Activated naive CD4-positive, alpha-beta T cell treated with anti-CD3 and anti-CD28 coated beads, Interleukin-2, amount 10 ng/mL, durations not matched to agents 7 days and 5 days (primary cell): ENCODE data around the gene CTIF.

Source experiments
- CTCF ChIA-PET: fragments of 350-600 bp; sonication (Branson Sonifier 250); formaldehyde crosslinking; loops from one replicate; lab custom pipeline; 2021; ENCODE audit warnings: antibody characterized with exemption; lab: Charles Lee
- DNase-seq: peaks from one replicate; pipeline ENCODE4 v3.0.0-alpha.2; 2020
- H3K27ac Mint-ChIP-seq: one replicate; pipeline ENCODE4 v1.8.0; 2021; ENCODE audit warnings: mild to moderate bottlenecking, moderate library complexity, mixed read lengths
- H3K27me3 Mint-ChIP-seq: one replicate; pipeline ENCODE4 v1.8.0; 2021; ENCODE audit warnings: mild to moderate bottlenecking, mixed read lengths
- H3K36me3 Mint-ChIP-seq: one replicate; pipeline ENCODE4 v1.8.0; 2021; ENCODE audit warnings: mixed read lengths
- H3K4me1 Mint-ChIP-seq: one replicate; pipeline ENCODE4 v1.8.0; 2021; ENCODE audit warnings: mixed read lengths
- H3K4me3 Mint-ChIP-seq: one replicate; pipeline ENCODE4 v1.8.0; 2021; ENCODE audit warnings: mild to moderate bottlenecking, moderate library complexity, mixed read lengths
- H3K9me3 Mint-ChIP-seq: one replicate; pipeline ENCODE4 v1.8.0; 2021; ENCODE audit warnings: mixed read lengths

The CTIF gene

DNA sequence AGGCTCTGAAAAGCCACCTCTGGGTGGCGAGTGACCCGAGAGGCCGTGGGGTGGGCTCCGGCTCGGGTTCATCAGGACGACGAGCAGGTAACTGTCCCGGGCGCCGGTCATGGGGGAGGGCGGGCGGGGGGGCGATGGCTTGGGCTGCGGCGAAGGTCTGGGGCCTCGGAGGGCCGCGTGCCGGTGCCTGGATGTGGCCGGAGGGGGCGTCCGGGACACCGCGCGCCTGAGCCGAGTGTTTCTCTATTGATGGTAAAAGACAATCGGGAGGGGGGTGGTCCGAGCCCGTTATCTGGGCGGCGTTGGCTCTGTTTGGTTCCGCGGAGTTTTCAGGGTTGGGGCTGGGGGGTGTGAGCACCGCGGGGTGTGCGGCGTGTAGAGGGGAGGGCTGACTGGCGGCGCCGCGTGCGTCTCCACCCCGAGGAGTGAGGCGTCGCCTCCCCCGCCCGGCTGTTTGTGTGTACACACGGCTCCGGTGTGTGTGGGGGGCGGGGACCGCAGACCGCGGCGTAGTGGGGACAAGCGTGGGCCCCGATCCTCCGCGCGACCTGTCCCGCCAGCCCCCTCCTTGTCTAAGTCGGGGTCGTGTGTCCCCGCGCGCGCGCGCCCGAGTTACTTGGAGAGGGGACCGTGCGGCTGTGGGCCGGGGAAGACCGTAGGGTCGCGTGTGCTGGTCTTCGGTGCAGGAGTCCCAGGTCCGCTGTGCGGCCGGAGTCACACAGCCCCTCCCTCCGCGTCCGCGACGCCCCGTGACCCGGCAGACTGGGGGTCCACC, 1.6 kb downstream of the CTIF start:
- Mint-ChIP-seq H3K27me3 (peaks cover 71% of the 10 kb centered on the region), H3K4me1 (peaks cover 28% of the 10 kb centered on the region), H3K27ac (no peak overlapping the region), H3K4me3 (peak overlapping the region; percentile 90), H3K36me3 (no peaks in the 10 kb centered on the region), H3K9me3 (no peaks in the 10 kb centered on the region)
- CTCF ChIA-PET, result no interaction called here
- DNase-seq, result peak; percentile 59

DNA sequence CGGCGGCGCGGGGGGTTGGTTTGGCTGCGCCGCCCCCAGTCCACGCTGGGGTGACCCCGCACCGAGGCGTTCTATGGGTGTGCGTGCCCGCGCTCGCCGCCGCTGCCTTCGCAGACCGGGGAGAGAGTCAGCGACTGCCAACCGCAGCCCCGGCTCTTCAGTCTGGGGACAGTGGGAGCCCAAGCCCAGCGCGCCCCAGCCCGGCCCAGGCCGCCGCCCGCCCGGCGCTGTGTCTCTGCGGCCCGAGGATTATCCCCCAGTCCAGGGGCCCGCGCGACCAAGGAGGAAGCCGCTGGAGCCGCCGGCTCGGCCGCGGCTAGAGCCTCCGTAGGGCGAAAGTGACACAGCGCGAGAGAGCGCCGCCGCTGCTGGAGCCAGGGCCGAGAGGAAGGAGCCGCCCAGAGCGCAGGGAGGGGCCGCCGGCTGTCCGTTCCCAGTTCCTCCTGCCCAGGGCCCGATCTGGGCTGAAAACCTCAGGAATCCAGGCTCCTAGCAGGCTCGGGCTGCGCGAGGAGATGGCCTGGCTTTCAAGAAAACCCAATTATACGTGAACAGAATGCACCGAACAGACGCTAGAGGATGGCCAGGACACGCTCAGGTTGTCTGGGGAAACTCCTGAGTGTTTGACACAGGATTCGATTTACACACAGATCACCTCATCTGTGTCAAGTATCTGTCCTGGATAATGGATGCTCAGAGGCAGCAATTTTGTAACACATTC, 2.4 kb downstream of the CTIF start:
- peaks cover 28% of the 10 kb centered on the region for H3K4me1 Mint-ChIP-seq
- H3K36me3 Mint-ChIP-seq, result no peaks in the 10 kb centered on the region
- H3K9me3 Mint-ChIP-seq, result no peaks in the 10 kb centered on the region
- DNase-seq, result no peak
- CTCF ChIA-PET, result no interaction called here
- peak overlapping the region; percentile 90 for H3K4me3 Mint-ChIP-seq
- peaks cover 73% of the 10 kb centered on the region for H3K27me3 Mint-ChIP-seq
- H3K27ac Mint-ChIP-seq, result no peak overlapping the region

DNA sequence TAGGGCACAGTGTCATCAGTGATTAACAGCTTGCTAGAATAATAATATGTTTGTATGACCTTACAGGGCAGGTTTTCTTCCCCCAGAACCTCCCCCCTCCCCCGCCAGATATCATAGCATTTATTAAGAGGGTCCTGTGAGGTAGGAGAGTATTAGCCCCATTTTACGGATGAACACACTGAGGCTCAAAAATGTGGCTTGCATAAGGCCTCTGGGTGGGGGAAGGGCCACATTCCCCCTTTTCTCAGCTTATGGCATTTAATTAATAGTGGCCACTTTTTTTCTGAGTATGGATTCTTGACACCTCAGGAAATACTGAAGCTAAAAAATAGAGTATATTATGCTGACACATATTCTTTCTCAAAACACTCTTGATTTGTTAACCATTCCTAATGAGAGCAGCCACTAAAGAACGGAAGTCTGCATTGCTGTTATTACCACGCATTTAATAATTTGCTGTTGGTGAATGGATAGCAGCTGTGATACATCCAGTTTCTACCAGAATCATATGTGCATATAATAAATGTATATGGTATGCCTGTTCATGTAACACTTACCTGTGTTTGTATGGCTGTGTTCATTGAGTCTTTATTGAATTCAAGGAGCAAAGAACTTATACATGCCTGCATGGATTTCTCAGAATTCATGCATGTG, 3.0 kb downstream of the CTIF start:
- CTCF ChIA-PET, result no interaction called here
- no peak overlapping the region for H3K27ac Mint-ChIP-seq
- no peaks in the 10 kb centered on the region for H3K9me3 Mint-ChIP-seq
- H3K36me3 Mint-ChIP-seq, result no peaks in the 10 kb centered on the region
- no peak for DNase-seq
- peak overlapping the region; percentile 18 for H3K4me3 Mint-ChIP-seq
- peaks cover 28% of the 10 kb centered on the region for H3K4me1 Mint-ChIP-seq
- peaks cover 78% of the 10 kb centered on the region for H3K27me3 Mint-ChIP-seq

DNA sequence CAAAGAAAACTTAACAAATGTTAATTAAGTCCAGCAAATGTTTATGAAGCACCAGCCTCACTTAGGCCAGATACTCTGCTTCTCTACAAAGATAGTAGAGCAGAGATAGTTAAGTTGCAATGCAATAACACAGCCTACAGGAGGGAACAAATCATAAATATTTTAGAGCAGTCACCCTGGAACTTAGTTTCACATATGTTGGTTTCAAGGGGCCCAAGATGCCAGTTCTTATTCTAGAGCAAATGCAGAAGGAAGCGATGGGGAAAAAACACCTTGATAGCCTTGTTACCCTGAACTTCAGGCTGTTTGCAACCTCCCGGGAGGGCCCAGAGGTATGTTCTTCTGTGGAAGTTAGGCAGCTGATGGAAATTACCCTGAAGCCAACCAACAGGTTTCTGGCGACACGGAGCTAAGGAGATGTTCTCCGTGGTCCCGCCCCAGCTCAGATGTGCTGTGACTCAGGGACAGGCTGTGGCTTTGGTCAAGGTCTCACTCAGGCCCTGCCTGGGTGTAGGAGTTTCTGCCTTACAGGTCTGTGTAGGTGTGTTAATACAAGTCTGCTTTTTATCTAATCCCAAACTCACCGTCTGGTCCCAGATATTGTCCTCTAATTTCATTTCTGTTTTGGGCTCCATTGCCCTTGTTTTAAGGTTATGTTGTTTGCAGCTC, 3.8 kb downstream of the CTIF start:
- Mint-ChIP-seq H3K4me3 (no peak overlapping the region), H3K9me3 (no peaks in the 10 kb centered on the region)
- CTCF ChIA-PET, result no interaction called here

DNA sequence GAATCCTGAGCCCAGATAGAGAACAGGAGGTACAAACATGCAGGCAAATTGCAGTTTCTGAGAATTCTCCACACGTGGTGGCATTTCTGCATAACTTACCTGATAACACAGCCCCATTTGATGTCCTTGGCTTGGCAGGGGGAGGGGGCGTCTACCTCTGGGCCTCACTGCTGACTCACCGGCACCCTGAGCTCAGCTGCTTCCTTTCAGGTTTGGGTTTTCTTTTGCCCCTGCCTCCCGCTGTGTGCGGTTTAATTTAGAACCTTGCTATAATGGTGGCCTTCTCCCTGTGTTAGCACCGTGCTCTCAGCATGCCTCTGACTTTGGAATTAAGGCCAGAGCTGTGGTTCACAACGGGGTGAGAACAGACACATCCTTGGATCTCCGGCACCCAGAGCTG, 4.4 kb downstream of the CTIF start:
- Mint-ChIP-seq H3K9me3 (no peaks in the 10 kb centered on the region), H3K4me3 (no peak overlapping the region), H3K4me1 (peaks cover 28% of the 10 kb centered on the region), H3K36me3 (no peaks in the 10 kb centered on the region), H3K27ac (no peak overlapping the region), H3K27me3 (peaks cover 86% of the 10 kb centered on the region)
- CTCF ChIA-PET, result interaction anchor here (0.9 kb wide), 1 partner anchor 68 kb away, joined by 3 read pairs; no protein-coding TSS in a partner anchor
- peak; percentile 57 for DNase-seq

More for the DNA sequence above, 3.8 kb downstream of the CTIF start:
- peaks cover 86% of the 10 kb centered on the region for H3K27me3 Mint-ChIP-seq
- no peak overlapping the region for H3K27ac Mint-ChIP-seq
- no peak for DNase-seq
- peaks cover 28% of the 10 kb centered on the region for H3K4me1 Mint-ChIP-seq
- H3K36me3 Mint-ChIP-seq, result no peaks in the 10 kb centered on the region

DNA sequence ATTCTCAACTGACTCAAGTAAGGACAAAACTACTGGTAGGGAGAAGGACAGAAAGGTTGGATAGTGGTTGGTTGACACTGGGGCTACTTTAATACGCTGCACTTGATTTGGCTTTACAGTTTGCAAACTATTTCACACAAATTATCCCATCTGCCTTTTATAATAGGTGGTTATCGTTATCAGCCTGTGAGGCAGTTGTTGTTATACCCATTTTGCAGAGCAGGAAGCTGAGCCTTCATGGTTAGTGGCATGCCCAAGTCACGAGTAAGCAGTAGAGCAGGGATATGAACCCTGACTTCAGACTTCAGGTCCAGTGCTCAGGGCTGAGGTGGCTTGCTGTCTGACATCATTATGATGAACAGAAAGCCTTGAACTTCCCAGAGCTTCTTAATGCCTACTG, 5.3 kb downstream of the CTIF start:
- no peaks in the 10 kb centered on the region for H3K9me3 Mint-ChIP-seq
- H3K27me3 Mint-ChIP-seq, result peaks cover 86% of the 10 kb centered on the region
- no peak overlapping the region for H3K4me3 Mint-ChIP-seq
- CTCF ChIA-PET, result interaction anchor here (0.9 kb wide), 1 partner anchor 69 kb away, joined by 3 read pairs; no protein-coding TSS in a partner anchor
- no peak overlapping the region for H3K27ac Mint-ChIP-seq
- peaks cover 25% of the 10 kb centered on the region for H3K4me1 Mint-ChIP-seq
- DNase-seq, result no peak
- no peaks in the 10 kb centered on the region for H3K36me3 Mint-ChIP-seq

DNA sequence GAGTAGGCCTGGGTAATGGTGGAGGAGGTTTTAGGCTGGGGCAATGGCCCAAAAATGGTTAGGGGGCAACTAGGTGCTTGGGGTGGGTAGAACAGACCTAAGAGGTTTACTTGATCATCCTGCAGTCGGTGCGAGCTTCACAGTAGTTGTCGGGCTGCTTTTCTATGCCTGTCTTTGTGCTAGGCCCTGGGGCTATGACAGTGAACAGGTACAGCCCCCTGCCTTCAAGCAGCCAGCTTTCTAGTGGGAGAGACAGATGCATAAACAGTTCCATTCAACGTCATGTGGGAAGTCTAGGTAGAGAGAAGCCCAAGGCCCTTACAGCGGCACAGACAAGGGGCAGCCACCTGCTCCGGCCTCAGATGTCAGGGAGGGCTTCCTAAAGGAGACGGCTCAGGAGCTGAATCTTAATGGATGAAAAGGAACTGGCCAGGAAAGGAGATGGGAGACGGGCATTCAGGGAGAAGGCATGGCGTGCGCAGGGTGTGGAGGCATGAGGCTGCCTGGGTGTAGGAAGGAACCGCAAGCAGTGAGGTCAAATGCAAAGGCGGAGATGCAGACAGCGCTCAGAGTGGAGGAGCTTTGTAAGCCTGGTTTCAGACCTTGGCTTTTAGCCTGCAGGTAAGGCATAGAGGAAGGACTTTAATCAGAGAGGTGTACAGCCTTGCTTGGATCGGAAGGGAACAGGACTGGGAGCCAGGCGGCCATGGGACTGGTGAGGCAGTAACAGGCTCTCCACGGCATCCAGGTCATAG, 6.0 kb downstream of the CTIF start:
- Mint-ChIP-seq H3K4me1 (peaks cover 25% of the 10 kb centered on the region), H3K4me3 (no peak overlapping the region), H3K27me3 (peaks cover 85% of the 10 kb centered on the region), H3K27ac (no peak overlapping the region), H3K36me3 (no peaks in the 10 kb centered on the region), H3K9me3 (no peaks in the 10 kb centered on the region)
- CTCF ChIA-PET, result no interaction called here
- DNase-seq, result no peak

DNA sequence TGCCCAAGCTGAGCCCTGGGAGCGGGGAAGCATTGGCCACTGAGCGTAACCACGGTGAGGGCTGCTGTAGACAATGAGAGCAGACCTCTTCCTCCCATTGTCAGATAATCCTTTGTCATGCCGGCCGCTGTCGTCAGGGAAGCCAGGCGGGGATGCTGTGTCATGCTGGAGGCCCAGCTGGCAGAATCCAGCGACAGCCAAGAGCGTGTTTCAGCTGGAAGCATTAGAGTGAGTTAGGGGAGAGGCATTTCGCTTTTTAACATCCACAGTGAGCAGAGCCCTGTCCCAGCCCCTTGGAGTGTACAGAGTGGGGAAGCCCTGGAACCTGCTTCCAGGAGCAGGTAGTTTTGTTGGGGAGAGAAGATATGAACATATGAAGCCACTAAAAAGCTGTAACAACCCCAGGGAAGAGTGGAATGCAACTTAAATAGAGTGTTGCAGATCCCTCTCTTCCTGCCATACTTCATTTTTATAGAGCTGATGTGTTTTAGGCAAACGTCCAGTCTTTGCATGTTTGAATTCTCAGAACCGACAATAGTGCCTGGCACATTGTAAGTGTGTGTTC, 7.0 kb downstream of the CTIF start:
- DNase-seq, result no peak
- Mint-ChIP-seq H3K4me3 (no peak overlapping the region), H3K9me3 (no peaks in the 10 kb centered on the region), H3K36me3 (no peaks in the 10 kb centered on the region), H3K4me1 (peaks cover 20% of the 10 kb centered on the region), H3K27me3 (peaks cover 75% of the 10 kb centered on the region), H3K27ac (no peak overlapping the region)
- CTCF ChIA-PET, result interaction anchor here (0.6 to 1.7 kb wide), 3 partner anchors 9 to 117 kb away, joined by 3 to 4 read pairs (median 4); no protein-coding TSS in a partner anchor

DNA sequence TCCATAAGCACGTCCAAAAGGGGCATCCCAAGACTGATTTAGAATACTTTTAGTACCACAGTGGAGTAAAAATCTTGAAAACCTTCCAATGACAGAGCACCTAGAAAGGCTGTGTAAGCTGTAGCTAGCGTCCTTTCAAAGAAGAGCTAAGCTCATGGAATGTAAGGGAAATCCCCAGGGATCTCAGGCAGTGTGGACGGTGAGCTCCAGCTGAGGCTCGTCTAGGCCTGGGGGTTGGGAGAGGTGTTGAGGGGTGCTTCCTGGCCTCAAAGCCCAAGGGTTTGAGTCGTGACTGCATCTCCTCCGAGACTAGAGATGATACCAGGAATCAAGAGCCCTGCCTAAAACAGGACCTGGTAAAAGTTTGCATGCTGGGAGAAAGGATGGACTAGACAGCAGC, 7.6 kb downstream of the CTIF start:
- no peak overlapping the region for H3K4me3 Mint-ChIP-seq
- H3K27me3 Mint-ChIP-seq, result peaks cover 70% of the 10 kb centered on the region
- H3K27ac Mint-ChIP-seq, result no peak overlapping the region
- no peak for DNase-seq
- no peaks in the 10 kb centered on the region for H3K36me3 Mint-ChIP-seq
- peaks cover 18% of the 10 kb centered on the region for H3K4me1 Mint-ChIP-seq
- CTCF ChIA-PET, result interaction anchor here (0.6 to 1.7 kb wide), 4 partner anchors 10 to 1006 kb away, joined by 3 to 4 read pairs (median 4); no protein-coding TSS in a partner anchor
- H3K9me3 Mint-ChIP-seq, result no peaks in the 10 kb centered on the region

DNA sequence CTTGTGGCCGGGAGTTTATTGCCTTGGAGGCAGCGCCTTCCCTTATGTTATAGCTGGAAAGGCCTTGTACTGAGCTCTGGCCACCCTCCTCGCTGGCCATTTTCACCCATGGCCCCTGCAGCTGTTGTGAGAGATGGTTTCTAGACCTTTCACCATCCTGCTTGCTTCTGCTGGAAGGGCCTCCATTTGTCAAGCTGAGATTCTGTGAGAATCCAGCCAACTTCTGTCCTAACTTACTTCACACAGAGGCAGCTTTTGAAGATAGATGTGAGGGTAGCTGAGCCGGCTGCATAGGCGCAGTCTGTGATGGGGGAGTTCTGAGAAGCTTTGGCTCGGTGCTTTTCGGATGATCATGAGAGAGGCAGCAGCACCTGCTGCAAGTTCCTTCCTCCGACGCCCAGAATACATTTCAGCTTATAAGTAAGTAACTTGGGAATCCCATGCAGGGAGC, 8.7 kb downstream of the CTIF start:
- peaks cover 11% of the 10 kb centered on the region for H3K4me1 Mint-ChIP-seq
- CTCF ChIA-PET, result interaction anchor here (0.7 to 1.0 kb wide), 2 partner anchors 25 to 103 kb away, joined by 3 read pairs; no protein-coding TSS in a partner anchor
- peaks cover 65% of the 10 kb centered on the region for H3K27me3 Mint-ChIP-seq
- H3K4me3 Mint-ChIP-seq, result no peak overlapping the region
- no peaks in the 10 kb centered on the region for H3K36me3 Mint-ChIP-seq
- H3K27ac Mint-ChIP-seq, result no peak overlapping the region
- no peak for DNase-seq
- H3K9me3 Mint-ChIP-seq, result no peaks in the 10 kb centered on the region

DNA sequence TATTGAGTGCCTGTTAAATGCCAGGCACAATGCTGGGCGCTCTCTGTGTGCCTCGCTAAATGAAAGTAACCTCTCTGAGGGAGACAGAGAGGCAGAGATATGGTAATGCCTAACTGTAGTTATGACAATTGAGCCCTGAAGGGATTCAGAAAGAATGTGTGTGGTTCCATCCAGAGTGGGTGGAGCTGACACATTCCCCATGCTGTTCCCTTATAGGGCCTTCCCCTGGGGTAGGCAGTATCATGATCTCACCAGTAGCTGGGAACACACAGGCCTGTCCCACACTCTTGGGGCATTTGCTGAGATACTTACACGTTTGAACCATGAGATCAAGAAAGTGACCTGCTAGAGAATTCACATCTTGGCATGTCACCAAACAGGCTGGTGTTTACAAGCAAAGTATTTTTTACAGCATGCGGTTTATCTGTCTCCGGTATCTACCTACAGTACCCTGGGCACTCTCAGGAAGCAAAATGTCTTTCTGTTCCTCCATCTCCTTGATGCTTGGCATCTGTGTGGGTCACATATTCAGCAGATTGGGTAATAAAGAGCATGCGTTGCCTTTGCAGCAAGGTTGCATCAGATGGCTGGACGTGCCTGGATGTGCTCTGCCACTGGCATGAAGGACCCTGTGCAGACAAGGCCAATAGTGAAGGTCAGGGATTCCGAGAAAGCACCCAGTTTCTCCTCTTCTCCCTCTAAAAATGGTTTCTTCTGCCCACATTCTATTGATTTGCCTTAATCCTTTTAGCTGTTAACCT, 9.4 kb downstream of the CTIF start:
- DNase-seq, result no peak
- H3K36me3 Mint-ChIP-seq, result no peaks in the 10 kb centered on the region
- CTCF ChIA-PET, result interaction anchor here (0.7 to 1.0 kb wide), 2 partner anchors 25 to 104 kb away, joined by 3 read pairs; no protein-coding TSS in a partner anchor

DNA sequence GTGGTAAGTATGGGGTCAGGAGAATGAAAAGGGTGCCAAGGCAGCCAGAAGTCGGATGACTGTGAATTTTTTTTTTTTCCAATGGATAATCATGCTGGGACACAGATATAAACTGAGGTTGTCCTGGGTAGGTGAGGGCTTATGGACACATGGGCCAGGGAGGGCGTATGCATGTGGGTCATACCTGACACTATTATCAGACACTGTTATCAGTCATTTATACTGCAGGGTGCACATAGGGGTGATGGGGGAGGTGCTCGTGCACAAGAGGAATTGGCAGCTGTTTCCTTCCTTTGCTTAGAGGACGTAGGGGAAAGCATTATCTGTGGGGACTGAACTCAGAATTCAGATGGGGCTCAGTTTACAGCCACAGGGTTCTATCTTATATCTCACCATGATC, 10.1 kb downstream of the CTIF start:
- CTCF ChIA-PET, result no interaction called here
- DNase-seq, result no peak
- Mint-ChIP-seq H3K4me1 (no peaks in the 10 kb centered on the region), H3K27ac (no peak overlapping the region), H3K4me3 (no peak overlapping the region), H3K27me3 (peaks cover 52% of the 10 kb centered on the region), H3K36me3 (no peaks in the 10 kb centered on the region), H3K9me3 (no peaks in the 10 kb centered on the region)

More for the DNA sequence above, 9.4 kb downstream of the CTIF start:
- Mint-ChIP-seq H3K9me3 (no peaks in the 10 kb centered on the region), H3K4me1 (peaks cover 4% of the 10 kb centered on the region), H3K27ac (no peak overlapping the region), H3K27me3 (peaks cover 59% of the 10 kb centered on the region), H3K4me3 (no peak overlapping the region)
